Hematopoietic multipotent progenitor cell treated with erythropoietin and hydrocortisone succinate and interleukin-3 and kit ligand, for 6 days (in vitro differentiated cells): ENCODE data around the gene FAM3B.

Experiments
- DNase-seq: peaks from one replicate; pipeline ENCODE4 v3.0.0-alpha.2; 2015

The FAM3B gene

GRCh38 chr21:41369105-41369919 lies 52.7 kb downstream of the FAM3B start:
- no peak for DNase-seq

DNA sequence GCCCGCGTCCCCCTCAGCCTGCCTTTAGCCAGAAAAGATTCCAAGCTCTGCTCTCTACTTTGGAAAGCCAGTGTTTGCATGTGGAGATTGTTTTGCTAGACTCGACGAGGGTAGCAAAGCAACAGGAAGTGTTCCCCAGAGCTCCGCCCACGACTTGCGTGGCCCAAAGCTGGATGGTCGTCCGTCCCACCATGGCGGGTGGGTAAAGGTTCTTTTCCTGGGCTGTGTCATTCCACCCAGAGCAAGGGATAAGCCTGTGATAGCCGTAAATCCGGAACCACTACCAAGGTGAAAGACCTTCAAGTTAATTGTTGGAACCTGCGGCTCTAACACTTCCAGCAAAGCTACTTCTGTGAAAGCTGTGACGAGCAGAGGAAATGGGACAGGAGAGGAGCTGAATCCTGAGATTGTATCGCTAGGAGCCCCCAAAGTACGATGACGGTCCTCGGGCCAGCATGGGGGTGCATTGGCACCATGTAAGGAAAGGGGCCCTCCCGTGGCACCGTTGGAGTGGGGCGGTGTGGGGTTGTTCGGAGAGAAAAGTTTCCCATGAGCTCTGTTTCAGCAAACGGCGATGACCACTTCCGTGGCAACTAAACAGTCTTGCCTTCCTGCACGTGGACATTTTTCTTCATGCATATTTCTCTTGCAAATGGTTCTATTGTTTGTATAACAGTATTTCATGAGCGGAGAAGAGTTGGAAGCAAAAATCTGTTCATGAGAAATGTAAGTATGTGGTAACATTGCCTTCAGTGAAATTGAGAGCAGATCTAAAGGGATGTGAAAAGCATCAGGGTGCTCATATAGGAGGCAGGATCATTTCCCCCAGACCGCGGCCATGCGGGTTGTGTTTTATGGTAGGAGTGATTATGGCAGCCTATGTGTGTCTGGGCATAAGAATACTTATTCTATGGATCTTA lies 53.6 kb downstream of the FAM3B start:
- no peak for DNase-seq

DNA sequence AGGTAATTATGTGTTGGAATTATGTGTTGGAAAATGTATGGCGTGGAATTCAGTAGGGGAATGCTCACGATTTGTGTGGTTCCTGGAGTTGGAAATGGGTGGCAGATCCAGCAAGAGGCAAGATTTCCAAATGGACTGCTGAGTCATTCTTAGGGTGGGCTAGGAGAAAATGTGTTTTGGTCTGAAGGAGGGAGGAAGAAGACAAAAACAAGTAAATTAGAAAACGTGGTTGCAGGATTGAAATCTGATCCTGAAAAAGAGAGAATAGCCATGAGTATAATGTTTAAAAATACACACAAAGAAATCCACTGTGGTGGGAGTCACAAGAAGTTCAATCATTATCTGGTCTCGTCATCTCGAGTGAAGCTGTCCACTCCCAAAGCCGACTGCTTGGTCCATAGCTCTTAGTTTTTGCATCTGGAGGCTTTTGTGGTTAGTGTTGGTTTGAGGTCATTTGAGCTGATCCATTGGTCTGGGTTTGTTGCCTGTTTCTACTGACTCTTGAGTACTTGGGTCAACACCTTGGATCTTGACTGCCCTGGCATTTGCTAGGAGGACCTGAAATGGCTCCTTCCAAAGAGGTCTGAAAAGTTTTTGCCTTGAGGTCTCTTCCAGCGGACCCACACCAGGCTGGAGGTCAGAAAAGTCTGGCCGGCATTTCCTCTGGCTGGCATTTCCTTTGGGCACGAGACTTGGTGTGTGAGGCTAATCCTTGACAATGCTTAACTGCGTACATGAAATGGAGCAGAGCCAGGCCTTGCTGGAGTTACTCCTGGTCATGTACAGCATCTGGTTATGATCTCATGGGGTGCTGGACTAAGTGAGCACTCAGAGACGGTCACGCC lies 54.5 kb downstream of the FAM3B start:
- no peak for DNase-seq

- DNase-seq = peak; percentile 32
Observed at GRCh38 chr21:41371685-41372030, 55.1 kb downstream of the FAM3B start.

GRCh38 chr21:41373253-41373652 lies 56.7 kb downstream of the FAM3B start:
- DNase-seq = peak; percentile 26

- no peak for DNase-seq
Observed at GRCh38 chr21:41373763-41374162, 57.2 kb downstream of the FAM3B start.

DNA sequence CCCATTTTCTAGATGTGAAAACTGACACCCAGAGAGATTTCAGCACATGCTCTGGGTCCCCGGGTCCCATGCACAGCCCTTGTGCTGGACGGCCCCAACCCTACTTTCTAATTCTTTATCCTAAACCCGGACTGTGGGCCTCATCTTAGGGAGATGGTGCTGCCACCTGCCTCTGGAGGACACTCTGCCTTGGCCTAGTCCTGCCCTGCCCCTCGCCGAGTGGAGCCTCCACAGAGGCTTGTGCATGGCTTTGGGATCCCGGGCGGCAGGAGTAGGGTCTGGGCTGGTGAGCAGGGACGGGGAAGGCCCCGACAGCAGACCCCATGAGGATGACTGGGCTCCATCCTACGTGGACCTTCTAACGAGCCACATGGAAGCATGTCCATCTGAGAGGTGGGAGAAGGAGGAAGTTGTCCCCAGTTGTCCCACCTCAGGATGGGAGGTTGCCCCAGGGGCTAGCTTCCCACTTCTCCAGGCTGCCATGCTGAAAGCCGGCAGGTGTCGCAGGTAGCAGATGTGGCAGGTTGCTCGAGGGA lies 57.6 kb downstream of the FAM3B start:
- no peak for DNase-seq

GRCh38 chr21:41374867-41375533 lies 58.4 kb downstream of the FAM3B start:
- no peak for DNase-seq

GRCh38 chr21:41375875-41376274 lies 59.3 kb downstream of the FAM3B start:
- no peak for DNase-seq

DNA sequence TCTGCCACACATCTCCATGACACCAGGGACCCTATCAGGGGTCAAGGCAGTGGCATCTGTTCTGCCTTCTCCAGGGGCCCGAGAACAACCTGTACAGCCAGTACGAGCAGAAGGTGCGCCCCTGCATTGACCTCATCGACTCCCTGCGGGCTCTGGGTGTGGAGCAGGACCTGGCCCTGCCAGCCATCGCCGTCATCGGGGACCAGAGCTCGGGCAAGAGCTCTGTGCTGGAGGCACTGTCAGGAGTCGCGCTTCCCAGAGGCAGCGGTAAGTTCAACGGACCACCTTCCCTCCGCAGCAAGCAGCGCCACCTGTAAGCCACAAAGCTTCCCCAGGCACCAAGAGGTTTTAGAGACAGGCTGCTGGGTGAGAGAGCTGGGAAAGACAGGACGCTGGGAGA lies 61.1 kb downstream of the FAM3B start:
- DNase-seq = no peak

DNA sequence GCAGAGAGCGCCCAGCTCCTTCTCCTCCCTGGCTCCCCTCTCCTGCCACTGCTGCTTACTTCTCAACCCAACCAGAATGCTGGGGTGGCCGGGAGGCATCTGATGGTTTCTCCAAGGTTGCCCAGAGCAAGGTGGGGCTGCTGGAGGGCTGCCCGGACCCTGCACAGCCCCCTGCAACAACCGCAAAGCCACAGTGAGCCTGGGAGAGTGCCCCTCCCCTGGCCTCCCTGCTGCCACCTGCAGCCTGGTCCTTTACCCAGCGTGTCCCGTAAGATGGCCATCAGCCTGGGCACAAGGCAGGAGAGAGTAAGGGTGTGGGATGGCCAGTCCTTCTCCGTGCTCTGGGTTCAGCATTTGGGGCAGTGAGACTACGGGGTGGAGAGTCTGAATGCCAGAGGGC lies 62.2 kb downstream of the FAM3B start:
- DNase-seq = no peak

DNA sequence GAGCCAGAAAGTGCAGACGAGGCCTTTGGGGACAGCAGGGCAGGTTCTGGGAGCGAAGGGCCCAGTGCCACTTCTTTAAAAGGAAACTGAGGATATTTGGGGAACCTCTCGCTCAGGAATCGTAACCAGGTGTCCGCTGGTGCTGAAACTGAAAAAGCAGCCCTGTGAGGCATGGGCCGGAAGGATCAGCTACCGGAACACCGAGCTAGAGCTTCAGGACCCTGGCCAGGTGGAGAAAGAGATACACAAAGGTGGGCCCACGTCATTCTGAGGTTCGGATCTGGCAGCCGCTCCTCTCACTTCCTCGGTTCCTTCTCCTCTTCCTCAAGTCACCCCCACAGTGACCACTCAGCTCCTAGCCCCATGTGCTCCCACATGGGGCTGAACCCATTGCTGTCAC lies 63.3 kb downstream of the FAM3B start:
- DNase-seq = no peak

- DNase-seq = no peak
Observed at GRCh38 chr21:41381731-41382130, 65.1 kb downstream of the FAM3B start.

DNA sequence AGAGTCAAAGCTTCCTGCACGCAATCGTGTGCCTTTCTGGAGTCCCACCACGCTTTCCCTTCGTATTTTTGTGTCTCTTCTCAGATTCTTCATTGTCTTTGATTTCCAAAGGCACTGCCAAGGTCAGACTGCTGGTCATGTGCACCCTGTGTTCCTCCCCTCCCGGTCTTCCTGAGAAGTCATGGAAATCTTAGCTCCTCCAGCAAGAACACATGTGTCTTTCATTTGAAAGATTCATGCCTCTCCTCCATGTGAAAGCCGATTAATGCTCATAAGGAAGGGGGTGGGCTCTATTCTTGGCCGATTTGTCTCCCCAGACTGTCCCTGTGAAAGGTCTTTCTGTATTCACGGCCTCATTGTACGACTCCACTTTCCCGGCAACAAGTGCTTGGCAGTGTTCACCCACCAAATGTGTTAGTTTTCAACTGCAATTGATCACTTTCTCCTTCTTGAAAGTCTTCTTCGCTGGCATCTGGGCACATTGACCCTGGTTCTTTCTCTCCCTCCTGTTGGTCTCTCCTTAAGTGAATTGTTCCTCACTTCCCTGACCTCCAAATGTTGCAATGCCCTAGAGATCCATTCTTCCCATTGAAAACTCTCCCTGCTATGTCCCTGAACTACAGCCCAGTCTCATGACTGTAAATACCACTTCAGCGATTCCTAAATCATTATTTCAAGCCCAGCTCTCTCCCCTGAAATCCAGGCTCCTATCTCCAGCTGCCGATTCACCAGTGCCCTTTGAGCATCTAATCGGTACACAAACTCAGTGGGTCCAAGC lies 70.6 kb downstream of the FAM3B start:
- no peak for DNase-seq

- DNase-seq = no peak
Observed at GRCh38 chr21:41387824-41388223, 71.2 kb downstream of the FAM3B start.

DNA sequence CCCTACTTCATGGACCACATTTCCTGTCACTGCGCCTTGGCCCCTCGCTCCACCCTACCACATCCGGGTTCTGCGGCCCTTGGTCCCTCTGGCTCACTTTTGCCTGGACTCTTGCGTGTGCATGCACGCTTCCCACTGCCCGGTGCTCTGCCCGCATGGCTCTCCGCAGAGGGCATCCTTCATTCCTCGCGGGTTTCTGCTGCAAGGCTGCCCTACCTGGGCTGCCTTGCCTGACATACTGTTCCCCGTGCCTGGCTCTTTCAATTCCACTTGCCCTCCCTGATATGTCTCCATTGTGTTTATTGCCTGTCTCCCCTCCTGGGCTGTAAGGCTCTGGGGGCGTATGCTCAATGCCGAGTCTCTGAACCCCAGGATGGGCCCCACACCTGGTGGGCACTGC lies 71.7 kb downstream of the FAM3B start:
- no peak for DNase-seq

- no peak for DNase-seq
Observed at GRCh38 chr21:41390043-41390639, 73.5 kb downstream of the FAM3B start.

GRCh38 chr21:41393876-41394465 lies 77.4 kb downstream of the FAM3B start:
- DNase-seq = no peak

GRCh38 chr21:41396558-41397075 lies 80.0 kb downstream of the FAM3B start:
- DNase-seq = peak; percentile 53

- DNase-seq = no peak
Observed at GRCh38 chr21:41397471-41397891, 80.9 kb downstream of the FAM3B start.
